HG02759 (cell line): ENCODE measurements around the gene TMEM205.
"Not testable (repeated sequence)": the region's sequence is repeated elsewhere in the genome, so short reads cannot be mapped to it uniquely, and the experiment has no call there.

ENCODE experiments used
- ATAC-seq: cut with Tn5 transposase; IDR thresholded peaks from one replicate; pipeline ENCODE4 v1.9.1; 2021; ENCODE audit warnings: mild to moderate bottlenecking, moderate library complexity; ENCODE audit not compliant: unreplicated experiment

Gene TMEM205

DNA sequence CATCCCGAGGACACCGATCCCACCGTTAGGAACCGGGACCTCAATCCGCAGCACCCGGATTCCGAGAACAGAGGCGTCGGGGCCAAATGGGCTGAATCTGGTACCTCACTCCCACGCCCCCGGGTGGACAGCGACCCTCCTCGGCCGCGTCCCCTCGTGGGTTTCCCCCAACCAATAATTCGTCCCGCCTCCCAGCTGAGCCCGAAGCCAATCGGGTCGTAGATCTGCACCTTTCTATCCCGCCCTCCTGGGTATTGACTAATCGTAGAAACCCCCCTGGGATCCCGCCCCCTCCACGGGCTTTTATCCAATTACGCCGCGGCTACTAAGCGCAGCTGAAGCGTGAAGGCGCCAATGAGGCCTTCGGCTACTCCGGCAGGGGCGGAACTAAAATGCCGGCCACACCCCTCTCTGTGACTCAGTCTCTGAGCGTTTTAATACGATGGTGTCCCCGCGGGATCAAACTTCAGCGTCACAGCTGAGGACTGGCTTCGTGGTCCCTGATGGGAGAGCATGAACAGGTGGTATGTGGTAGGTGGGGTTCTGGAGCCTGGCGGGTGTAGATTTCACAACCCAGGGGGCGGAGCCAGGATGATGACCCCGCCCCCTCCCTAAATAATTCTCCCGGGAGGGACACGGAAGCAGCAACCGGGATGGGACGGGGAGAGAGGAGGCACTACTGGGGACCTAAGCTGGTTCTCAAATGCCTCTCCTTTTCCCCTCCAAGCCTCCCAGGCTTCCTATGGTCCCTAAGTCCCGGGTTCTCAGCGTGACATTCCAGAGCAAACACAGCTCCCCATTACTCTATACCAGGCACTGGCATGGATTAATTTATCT, at the start of gene TMEM205, which contains the start of gene CCDC159:
TMEM205 (minus strand) TSS at position 165 of the 837 bp plus-strand sequence. CDS start 649 bp downstream, outside the sequence.
CCDC159 (plus strand) TSS at position 416 of the 837 bp plus-strand sequence; CDS start at position 504, 88 bp downstream.
- ATAC-seq, result peak; percentile 92

GRCh38 chr19:11390933-11391680, 45.0 kb upstream of the TMEM205 start:
- ATAC-seq, result no peak

DNA sequence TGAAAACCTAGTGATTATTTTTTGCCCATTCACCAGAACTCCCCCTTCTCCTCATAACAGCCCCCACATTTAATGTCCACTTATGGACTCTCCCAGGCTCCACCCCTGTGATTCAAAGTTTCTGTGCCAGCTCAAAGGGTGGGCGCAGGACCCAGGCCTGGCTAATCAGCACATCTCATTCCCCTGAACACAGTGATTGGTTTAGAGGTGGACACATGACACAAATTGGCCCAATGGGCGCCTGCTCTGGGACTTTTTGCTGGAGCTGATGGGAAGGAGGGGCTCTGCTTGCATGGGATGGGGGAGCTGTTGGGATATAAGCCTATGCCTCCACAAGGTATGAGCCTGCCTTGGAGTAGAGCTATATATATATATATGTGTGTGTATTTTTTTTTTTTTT, 44.3 kb upstream of the TMEM205 start:
- ATAC-seq, result no peak

DNA sequence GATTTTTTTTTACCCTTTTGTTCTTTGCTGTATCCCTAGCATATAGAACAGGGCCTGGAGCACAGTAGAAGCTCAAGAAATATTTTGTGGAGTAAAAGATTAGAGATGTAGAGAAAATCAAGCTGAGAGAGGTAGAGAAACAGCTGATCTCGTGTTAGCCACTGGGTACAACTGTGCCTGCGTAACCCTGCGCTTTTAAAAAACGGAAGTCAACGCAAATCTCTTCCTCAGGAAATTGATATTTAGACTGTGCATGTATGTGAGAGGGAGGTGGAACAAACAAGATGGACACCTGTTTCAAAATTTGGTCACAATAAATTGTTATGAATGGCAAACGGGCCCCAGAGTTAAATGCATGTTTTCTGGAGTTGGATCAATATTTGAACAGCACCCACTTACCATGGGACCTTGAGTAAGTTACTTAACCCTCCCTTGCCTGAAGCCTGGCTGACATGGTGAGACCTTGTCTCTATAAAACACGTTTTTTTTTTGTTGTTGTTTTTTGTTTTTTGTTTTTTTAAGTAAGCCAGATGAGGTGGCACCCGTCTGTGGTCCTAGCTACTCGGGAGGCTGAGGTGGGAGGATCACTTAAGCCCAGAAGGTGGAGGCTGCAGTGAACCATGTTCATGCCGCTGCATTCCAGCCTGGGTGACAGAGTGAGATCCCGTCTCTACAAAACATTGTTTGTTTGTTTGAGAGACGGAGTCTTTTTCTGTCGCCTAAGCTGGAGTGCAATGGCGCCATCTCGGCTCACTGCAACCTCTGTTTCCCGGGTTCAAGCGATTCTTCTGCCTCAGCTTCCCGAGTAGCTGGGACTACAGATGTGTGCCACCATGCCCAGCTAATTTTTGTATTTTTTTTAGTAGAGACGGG, 41.3 kb upstream of the TMEM205 start:
- ATAC-seq, result no peak

DNA sequence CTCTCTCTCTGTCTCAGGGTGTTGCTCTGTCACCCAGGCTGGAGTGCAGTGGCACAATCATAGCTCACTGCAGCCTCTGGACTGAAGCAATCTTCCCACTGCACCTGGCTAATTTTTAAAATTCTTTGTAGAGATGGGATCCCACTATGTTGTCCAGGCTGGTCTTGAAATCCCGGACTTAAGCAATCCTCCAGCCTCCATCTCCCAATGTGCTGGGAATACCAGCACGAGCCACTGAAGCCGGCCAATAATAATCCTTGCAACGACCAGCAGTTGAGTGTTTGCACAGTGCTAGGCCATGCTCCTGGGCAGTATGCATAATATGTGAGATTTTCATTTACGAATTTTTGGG, 38.7 kb upstream of the TMEM205 start:
- no peak for ATAC-seq

- ATAC-seq, result no peak
Measured at GRCh38 chr19:11383706-11384048, 37.6 kb upstream of the TMEM205 start.

GRCh38 chr19:11382898-11383705, 37.0 kb upstream of the TMEM205 start:
- no peak for ATAC-seq

- ATAC-seq, result peak; percentile 76
Measured at GRCh38 chr19:11380653-11381537, 34.8 kb upstream of the TMEM205 start.

GRCh38 chr19:11379857-11380350, 33.8 kb upstream of the TMEM205 start:
- no peak for ATAC-seq

DNA sequence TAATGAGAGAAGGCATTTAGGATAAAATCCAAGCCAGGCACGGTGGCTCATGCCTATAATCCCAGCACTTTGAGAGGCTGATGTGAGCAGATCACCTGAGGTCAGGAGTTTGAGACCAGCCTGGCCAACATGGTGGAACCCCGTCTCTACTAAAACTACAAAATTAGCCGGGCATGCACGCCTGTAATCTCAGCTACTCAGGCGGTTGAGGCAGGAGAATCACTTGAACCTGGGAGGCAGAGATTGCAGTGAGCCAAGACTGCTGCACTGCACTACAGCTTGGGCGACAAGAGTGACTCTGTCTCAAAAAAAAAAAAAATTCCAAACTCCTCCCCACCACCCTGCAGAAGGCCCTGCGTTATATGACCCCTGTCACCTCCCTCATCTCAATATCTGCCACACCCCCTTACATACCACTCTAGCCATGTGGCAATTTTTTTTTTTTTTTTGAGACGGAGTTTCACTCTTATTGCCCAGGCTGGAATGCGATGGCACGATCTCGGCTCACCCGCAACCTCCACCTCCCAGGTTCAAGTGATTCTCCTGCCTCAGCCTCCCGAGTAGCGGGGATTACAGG, 33.3 kb upstream of the TMEM205 start:
- ATAC-seq, result not testable (repeated sequence)

DNA sequence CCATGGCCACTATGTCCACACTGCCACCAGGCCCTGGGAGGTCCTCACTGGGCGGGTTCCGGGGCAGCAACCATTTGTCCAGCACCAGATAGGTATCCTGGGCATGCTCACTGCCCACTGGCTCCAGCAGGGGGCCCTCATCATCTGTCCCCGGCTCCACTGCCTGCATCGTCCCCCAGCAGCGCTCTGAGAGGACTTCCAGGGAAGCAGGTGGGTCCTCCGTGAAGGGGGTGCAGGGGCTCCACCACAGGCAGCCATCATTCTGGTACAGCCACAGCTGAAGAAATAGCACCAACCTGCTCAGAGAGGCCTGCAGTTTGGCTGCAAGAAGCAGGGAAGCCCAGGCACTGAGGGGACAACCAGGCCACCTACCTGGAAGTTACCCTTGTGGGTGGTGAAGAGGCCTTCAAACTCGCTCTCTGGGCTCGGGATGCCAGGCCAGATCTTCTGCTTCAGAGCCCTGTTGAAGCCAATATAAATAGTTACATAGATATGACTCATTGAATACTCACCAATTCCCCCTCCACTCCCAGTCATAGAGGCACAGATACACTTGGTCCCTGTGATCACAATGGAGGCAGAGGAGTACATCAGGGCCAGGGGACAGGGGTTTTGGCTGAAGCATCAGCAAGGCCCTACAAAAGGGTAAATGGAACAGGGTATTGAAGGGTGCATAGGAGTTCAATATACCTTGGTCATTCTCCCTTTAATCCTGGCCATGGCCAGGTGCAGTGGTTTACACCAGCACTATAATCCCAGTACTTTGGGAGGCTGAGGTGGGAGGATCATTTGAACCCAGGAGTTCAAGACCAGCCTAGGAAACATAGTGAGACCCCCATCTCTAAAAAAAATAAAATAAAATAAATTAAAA, 32.5 kb upstream of the TMEM205 start:
- ATAC-seq, result no peak

DNA sequence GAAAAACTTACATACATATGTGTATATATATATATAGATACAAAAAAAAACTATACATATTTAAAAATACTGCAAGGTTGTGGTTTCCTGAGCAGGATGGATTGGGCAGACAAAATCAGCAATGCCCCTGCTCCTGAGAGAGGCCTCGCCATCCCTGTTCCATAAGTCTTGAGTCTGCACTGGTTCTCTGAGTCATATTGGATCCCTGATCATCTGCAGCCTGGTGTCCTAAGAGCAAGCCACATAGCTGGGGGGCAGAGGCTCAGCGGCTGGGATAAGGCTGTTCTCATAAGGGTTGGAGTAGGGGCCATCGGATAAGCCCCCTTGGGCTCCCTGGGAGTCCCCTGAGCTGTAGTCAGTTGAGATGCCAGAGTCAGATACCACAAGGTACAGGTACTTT, 31.7 kb upstream of the TMEM205 start:
- ATAC-seq, result no peak

DNA sequence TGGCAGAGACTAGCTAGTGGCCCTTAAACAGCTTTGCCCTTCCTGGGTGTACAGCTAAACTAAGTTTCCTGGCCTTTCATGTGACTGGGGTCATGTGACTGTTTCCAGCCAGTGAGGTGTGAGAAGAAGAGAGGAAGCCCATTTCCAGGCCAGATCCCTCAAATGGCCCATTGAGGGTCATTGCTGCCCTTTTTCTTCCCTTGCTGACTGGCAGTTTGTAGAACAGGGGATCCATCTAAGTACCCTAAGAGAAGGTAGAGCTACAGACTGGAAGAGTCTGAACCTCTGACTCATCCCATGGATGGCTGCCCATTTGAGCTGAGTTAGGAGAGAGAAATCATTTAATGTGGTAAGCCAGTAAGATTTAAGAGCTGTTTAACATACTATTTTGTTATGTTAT, 31.2 kb upstream of the TMEM205 start:
- ATAC-seq, result no peak

GRCh38 chr19:11375143-11375948, 29.3 kb upstream of the TMEM205 start:
- peak; percentile 23 for ATAC-seq

DNA sequence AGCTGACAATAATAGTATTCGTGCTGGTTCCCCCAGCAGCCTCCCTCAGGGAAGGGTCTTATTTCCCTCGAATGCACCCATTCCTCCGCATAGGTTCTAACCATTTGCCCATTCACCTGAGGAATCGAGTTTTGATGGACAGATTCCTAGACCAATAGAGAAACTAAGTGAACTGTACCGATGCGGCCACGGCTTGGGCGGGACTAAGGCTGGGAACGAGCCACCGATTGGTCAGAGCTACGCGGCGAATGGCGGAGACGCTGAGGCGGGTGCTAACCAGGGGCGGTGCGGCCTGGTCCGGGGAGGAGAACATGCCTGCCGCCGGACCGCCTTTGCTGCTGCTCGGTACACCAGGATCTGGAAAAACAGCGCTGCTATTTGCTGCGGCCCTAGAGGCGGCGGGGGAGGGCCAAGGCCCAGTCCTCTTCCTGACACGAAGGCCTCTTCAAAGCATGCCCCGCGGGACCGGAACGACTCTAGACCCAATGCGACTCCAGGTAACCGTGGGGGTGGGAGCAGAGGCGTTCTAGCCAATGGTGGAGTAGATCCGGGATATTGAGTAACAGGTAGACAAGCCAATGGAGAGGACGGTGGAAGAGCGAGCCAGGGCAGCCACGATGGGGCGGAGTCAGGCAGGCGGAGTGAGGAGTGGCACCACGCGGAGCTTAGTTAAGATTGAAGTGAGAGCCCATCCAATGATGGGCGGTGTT, 28.5 kb upstream of the TMEM205 start, which contains the start of gene SWSAP1:
SWSAP1 (plus strand) TSS at position 234 of the 710 bp plus-strand sequence; CDS start at position 249, 15 bp downstream.
- ATAC-seq, result peak; percentile 91

DNA sequence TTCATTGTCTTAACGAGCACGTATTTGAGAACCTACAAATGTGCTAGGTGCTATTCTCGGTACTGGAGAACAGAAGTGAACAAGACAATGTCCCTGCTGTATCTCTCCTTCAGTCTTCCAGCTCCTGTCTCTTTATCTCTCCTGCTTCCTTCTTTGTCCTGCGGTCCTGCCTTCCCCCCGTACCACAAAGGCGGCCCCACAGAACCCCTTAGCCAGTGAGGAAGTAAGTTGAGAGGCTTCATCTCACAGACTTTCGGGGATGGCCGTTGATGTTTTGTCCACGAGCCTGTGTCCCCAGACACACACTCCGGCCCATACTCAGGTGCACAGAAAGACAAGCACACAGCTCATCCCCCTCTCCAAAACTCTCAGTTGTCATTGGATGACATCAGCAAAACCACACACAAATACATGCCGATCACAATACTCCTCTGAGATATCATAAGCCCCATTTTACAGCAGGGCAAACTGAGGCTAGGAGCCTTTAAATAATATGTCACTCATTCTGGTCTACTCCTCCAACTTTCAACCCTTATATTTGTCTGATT, 27.9 kb upstream of the TMEM205 start:
- ATAC-seq, result no peak
